GM19099 (cell line): ENCODE measurements around the gene OR9Q1.

Source experiments
- POLR2A ChIP-seq: IDR thresholded peaks from 3 replicates; pipeline ENCODE4 v1.6.1; 2011; ENCODE audit warnings: low read depth; ENCODE audit not compliant: insufficient read length; ENCODE audit errors: extremely low read depth

Gene OR9Q1

GRCh38 chr11:58060939-58061672 lies 37.4 kb downstream of the OR9Q1 start:
- TF ChIP-seq POLR2A = no peak

GRCh38 chr11:58061813-58062212 lies 38.1 kb downstream of the OR9Q1 start:
- no peak for TF ChIP-seq POLR2A

GRCh38 chr11:58067685-58068084 lies 44.0 kb downstream of the OR9Q1 start:
- no peak for TF ChIP-seq POLR2A

- no peak for TF ChIP-seq POLR2A
Measured at GRCh38 chr11:58068655-58069054, 45.0 kb downstream of the OR9Q1 start.

GRCh38 chr11:58070585-58070984 lies 46.9 kb downstream of the OR9Q1 start:
- TF ChIP-seq POLR2A = no peak

- no peak for TF ChIP-seq POLR2A
Measured at GRCh38 chr11:58075781-58076180, 52.1 kb downstream of the OR9Q1 start.

- no peak for TF ChIP-seq POLR2A
Measured at GRCh38 chr11:58086528-58086927, 62.8 kb downstream of the OR9Q1 start.

- no peak for TF ChIP-seq POLR2A
Measured at GRCh38 chr11:58097437-58097836, 73.8 kb downstream of the OR9Q1 start.

- TF ChIP-seq POLR2A = no peak
Measured at GRCh38 chr11:58121096-58121495, 97.4 kb downstream of the OR9Q1 start.

GRCh38 chr11:58125469-58125868 lies 101.8 kb downstream of the OR9Q1 start, which contains the start of gene OR9I1:
OR9I1 (minus strand) TSS chr11:58125530; CDS start chr11:58119444, 6,086 bp downstream.
- TF ChIP-seq POLR2A = no peak

GRCh38 chr11:58127350-58127749 lies 103.7 kb downstream of the OR9Q1 start:
- no peak for TF ChIP-seq POLR2A

- no peak for TF ChIP-seq POLR2A
Measured at GRCh38 chr11:58133309-58134076, 109.8 kb downstream of the OR9Q1 start.

- TF ChIP-seq POLR2A = no peak
Measured at GRCh38 chr11:58134151-58134550, 110.5 kb downstream of the OR9Q1 start.

GRCh38 chr11:58135171-58135570 lies 111.5 kb downstream of the OR9Q1 start:
- no peak for TF ChIP-seq POLR2A

- no peak for TF ChIP-seq POLR2A
Measured at GRCh38 chr11:58142761-58143160, 119.1 kb downstream of the OR9Q1 start.

- no peak for TF ChIP-seq POLR2A
Measured at GRCh38 chr11:58152781-58153180, 129.1 kb downstream of the OR9Q1 start.

- TF ChIP-seq POLR2A = no peak
Measured at GRCh38 chr11:58164389-58164788, 140.7 kb downstream of the OR9Q1 start.

- no peak for TF ChIP-seq POLR2A
Measured at GRCh38 chr11:58164990-58165389, 141.3 kb downstream of the OR9Q1 start.
